ENCODE measurements around the gene PRICKLE1.
"Not testable (repeated sequence)": the region's sequence is repeated elsewhere in the genome, so short reads cannot be mapped to it uniquely, and the experiment has no call there.

The PRICKLE1 gene

GRCh38 chr12:42556917-42557316 lies 32.6 kb downstream of the PRICKLE1 start:
- no peak for DNase-seq (ENCODE audit: low spot score)

GRCh38 chr12:42552822-42553221 lies 36.7 kb downstream of the PRICKLE1 start:
- no peak for DNase-seq (ENCODE audit: low spot score)

DNA sequence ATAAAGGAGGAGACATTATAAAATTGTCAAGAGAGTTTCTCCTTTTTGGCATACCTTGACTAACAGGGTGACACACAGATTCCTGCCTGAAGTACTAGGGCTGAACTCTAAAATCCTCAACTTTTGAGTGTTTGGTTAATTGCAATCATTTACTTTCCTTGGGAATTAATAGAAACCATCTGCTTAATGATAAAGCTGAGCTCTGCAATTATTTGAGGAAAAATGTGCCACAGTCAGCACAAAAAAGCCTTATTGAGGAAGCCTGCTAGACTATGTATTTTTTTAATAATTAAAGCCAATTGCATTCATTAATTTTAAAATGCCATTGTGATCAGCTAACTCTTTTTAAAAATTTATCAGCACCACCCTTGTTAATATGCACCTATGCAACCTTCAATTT lies 38.7 kb downstream of the PRICKLE1 start:
- DNase-seq (ENCODE audit: low spot score) = no peak

GRCh38 chr12:42546709-42547108 lies 42.8 kb downstream of the PRICKLE1 start:
- DNase-seq (ENCODE audit: low spot score) = no peak

DNA sequence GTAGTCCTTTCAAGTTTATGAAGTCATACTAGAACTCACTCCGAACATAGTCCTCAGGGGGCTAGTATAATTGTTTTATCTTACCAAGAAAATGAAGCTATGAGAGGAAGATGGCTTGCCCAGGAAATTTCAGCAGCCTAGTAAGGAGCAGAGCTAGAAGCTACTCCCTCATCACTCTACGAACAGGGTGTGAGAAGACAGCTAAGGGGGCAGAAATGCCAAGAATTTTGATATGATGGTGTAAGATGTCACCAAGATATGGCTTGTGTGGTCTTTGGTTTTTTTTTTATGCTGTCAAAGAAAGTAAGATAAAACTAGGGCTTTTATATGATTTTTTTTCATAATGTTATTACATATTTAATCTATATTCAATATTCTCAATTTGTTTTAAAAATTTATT lies 47.6 kb downstream of the PRICKLE1 start:
- no peak for DNase-seq (ENCODE audit: low spot score)

GRCh38 chr12:42541308-42541707 lies 48.2 kb downstream of the PRICKLE1 start:
- DNase-seq (ENCODE audit: low spot score) = not testable (repeated sequence)

GRCh38 chr12:42539696-42540095 lies 49.9 kb downstream of the PRICKLE1 start:
- peak; percentile 15 for DNase-seq (ENCODE audit: low spot score)

- DNase-seq (ENCODE audit: low spot score) = no peak
These were observed 51.3 kb downstream of the PRICKLE1 start for GRCh38 chr12:42538203-42538602.

DNA sequence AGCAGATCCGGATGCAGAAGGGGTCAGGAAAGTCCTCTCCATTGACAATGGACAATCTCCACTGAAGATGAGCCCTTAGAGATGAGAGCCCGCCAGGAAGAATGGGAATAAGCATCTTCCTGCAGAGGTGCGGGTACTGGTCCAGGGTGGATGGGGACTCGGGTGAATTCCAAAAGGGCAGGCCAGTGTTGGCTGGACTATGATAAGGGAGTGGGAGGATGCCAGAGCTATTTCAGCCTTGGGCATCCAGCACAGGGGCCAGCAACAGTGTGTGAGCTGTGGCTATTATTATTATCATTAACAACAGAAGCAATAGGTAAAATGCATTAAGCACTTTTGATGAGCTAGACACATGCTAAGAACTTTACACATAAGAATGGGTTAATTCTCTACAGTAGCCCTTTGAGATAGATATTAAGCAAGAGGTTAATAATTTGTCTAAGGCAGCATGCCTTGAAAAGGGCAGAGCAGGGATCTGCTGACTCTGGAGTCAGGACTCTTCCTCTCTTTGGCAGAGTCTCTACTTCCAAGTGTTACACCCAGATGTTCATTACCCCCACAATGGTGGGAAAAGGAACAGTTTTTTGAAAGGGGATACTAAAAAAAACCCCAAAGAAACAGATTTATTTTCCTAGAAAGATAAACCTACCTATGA lies 55.2 kb downstream of the PRICKLE1 start:
- DNase-seq (ENCODE audit: low spot score) = no peak

GRCh38 chr12:42530284-42530683 lies 59.3 kb downstream of the PRICKLE1 start:
- DNase-seq (ENCODE audit: low spot score) = no peak

GRCh38 chr12:42525444-42525843 lies 64.1 kb downstream of the PRICKLE1 start:
- no peak for DNase-seq (ENCODE audit: low spot score)

DNA sequence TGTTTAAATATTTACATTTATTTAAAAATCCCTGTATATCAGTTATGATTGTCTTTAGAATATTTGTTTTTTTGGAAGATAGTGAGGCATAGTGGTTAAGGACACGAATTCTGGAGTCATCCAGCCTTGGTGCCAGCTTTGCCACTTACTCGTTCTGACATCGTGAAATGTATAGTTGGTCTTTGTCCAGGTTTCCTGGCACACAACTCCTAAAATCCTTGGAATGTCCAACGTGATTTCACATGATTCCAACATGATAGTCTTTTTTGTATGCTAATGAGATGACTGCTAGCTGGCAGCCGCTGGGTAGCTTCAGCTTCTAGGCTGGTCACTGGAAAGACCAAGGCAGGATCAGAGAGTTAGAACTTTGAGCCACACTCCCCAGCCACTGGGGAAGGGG lies 64.8 kb downstream of the PRICKLE1 start:
- no peak for DNase-seq (ENCODE audit: low spot score)

DNA sequence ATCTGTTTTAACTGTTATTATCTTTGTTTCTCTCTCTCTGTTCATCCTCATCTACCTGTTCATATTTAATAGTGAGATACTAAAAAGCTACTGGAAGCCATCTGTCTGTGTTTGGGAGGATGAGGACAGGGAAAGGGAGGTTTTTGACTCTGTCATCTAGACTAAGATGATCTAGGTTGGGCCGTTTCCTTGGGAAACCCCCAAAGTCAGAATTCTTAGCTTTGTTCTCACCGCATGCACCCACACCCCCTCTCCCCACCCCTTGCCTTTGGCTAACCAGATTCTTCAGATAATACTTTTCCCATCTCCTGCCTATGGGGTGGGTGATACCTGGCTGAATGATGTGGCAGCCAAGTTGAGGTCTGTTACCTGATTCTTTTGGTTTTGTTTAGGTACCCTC lies 73.0 kb downstream of the PRICKLE1 start:
- DNase-seq (ENCODE audit: low spot score) = no peak

- no peak for DNase-seq (ENCODE audit: low spot score)
These were observed 77.9 kb downstream of the PRICKLE1 start for GRCh38 chr12:42511656-42512055.

GRCh38 chr12:42510823-42511222 lies 78.7 kb downstream of the PRICKLE1 start:
- DNase-seq (ENCODE audit: low spot score) = no peak

- no peak for DNase-seq (ENCODE audit: low spot score)
These were observed 80.6 kb downstream of the PRICKLE1 start for GRCh38 chr12:42508913-42509460.

DNA sequence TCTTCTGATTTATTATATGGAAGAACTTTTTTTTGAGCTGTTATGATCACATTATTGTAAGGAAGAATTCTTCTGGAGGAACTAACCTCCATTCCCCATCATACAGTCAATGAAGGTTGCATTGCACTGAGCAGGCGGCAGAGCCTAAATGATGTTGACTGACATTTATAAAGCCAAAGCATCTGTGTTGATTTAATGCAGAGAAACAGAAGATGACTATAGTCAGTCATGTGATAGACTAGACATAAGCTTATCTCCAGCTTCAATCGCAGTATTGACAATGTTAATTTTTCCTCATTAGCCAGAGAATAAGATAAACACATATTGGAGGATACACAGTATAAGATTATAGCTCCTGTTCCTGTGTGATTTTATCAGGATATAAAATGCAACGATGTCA lies 82.0 kb downstream of the PRICKLE1 start:
- no peak for DNase-seq (ENCODE audit: low spot score)

GRCh38 chr12:42507081-42507480 lies 82.5 kb downstream of the PRICKLE1 start:
- no peak for DNase-seq (ENCODE audit: low spot score)

DNA sequence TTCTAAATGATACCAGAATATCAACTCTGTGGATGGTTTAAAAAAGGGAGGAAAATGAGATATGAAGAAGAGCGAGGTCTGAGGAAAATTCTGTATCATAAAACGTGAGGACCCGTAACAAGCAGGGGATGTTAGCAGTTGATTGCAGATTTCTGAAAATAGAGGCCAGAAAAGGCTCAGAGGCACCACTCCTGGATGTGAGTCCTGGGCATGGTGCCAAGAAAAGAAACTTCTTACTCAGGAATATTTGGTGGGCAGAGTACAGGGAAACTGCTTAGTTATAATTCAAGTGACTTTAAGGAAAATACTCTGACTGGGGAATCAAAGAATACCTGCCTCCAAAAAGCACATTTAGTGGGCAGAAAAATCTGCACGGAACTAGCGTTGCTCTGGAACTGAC lies 85.5 kb downstream of the PRICKLE1 start:
- DNase-seq (ENCODE audit: low spot score) = peak; percentile 19

DNA sequence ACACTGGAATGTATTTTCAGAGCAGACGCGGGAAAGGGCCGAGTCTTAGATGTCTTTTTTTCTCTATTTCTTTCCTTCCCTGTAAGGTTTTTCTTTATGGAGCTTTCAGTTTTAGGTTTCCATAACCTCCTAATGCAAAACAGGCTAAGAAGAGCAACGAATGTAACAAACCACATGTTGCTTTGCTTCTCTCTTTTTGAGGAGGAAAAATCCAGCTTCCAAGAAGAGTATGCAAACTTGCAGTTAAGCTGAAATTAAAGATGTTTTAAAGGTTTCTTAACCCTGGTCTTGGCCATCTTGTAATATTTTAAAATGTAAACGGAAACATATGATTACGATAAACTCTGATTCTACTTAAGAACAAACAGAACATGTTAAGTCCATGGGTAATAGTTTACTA lies 86.9 kb downstream of the PRICKLE1 start:
- DNase-seq (ENCODE audit: low spot score) = no peak

GRCh38 chr12:42498549-42499247 lies 90.8 kb downstream of the PRICKLE1 start:
- peak; percentile 17 for DNase-seq (ENCODE audit: low spot score)

DNA sequence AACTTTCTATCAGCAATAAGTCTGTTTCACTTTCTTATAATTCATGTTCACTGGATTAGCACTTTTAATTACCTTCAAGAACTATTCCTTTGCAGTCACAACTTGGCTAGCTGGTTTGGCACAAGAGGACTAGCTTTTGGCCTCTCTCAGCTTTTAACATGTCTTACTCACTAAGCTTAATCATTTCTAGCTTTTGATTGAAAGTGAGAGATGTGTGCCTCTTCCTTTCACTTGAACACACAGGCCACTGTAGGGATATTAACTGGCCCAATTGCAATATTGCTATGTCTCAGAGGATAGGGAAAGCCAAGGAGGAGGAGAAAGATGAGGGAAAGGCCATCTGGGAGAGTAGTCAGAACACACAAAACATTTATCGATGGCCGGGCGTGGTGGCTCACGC lies 92.7 kb downstream of the PRICKLE1 start:
- no peak for DNase-seq (ENCODE audit: low spot score)

DNA sequence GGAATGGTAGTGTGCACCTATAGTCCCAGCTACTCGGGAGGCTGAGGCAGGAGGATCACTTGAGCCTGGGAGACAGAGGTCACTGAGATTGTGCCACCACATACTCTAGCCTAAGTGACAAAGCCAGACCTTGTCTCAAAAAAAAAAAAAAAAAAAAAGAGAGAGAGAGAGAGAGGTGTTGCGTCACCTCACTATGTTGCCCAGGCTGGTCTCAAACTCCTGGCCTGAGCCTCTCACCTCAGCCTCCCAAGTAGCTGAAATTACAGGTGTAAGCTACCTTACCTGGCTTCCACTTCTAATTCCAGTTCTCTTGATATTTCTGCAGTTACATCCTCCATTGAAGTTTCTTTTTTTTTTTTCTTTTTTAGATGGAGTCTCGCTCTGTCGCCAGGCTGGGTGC lies 94.3 kb downstream of the PRICKLE1 start:
- no peak for DNase-seq (ENCODE audit: low spot score)

- DNase-seq (ENCODE audit: low spot score) = no peak
These were observed 97.3 kb downstream of the PRICKLE1 start for GRCh38 chr12:42492267-42492666.
